ENCODE data around the gene MRPL11. TPM values are rescaled to one million over a fixed set of nuclear protein-coding genes. Genes with fewer than 3 reads are reported as not detected.

The MRPL11 gene
- total RNA-seq, 1 experiment from 2014 or later: 105 TPM

DNA sequence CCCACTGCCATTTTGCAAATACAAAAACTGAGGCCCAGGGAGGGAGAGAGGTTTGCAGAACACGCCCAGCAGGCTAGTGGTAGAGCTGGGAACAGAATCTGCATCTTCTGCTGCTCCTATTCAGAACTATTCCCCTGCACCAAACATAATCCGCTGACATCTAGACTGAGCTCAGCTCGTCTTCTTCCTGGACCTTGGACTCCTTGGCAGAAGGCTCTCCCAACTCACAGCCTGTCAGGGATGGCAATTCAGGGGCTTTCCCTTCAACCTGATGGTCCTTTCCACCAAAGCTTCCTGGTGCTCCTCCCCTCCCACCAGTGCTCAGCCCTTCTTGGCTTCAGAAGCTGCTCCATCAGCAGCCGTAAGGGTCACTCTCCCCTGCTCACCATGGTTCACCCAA lies 27.3 kb downstream of the MRPL11 start:
- H3K79me1 ChIP-seq (ENCODE audit: insufficient read depth, low read depth, low read length, poor library complexity, severe bottlenecking): no peaks in the 10 kb centered on the region
- TF ChIP-seq CTCF (conservative IDR thresholded peaks at IDR 0.05): no peak
- peaks cover 10% of the 10 kb centered on the region for H3K4me1 ChIP-seq (ENCODE audit: insufficient read depth, low read length)
- WGBS (ENCODE audit: extremely low coverage, insufficient read length, low lambda C conversion rate): no CpG with 5 or more reads among the region's 4 CpGs
- Mint-ChIP-seq H3K27ac (peak overlapping the region in 1 of 3 experiments; percentile 55; a peak in 2 of 7 replicates), H3K4me3 (no peak overlapping the region), H3K27me3 (ENCODE audit: low read depth) (peaks cover 4% of the 10 kb centered on the region), H3K36me3 (ENCODE audit: insufficient read depth in 1 of 3, low read depth in 3 of 3) (no peaks in the 10 kb centered on the region), H3K4me1 (peaks cover 39 to 43% of the 10 kb centered on the region in 2 experiments), H3K9me3 (no peaks in the 10 kb centered on the region)
- H3T11ph ChIP-seq (ENCODE audit: low read length): no peak overlapping the region
- H3K79me2 ChIP-seq (ENCODE audit: insufficient read depth, low read length): no peaks in the 10 kb centered on the region
- H3K4ac ChIP-seq (ENCODE audit: low read depth, low read length): no peak overlapping the region
- no peak overlapping the region for H2BK120ac ChIP-seq (ENCODE audit: low read depth, low read length, poor library complexity, severe bottlenecking)
- H2BK15ac ChIP-seq (ENCODE audit: low read depth, low read length): no peak overlapping the region
- H2BK20ac ChIP-seq (ENCODE audit: low read depth, low read length, poor library complexity, severe bottlenecking): no peak overlapping the region
- no peak overlapping the region for H3K14ac ChIP-seq (ENCODE audit: insufficient read depth, low read length)
- H3K27me3 ChIP-seq (ENCODE audit: insufficient read depth, low read length): no peaks in the 10 kb centered on the region; the same call in 1 of the 2 replicates
- no peak overlapping the region for H4K8ac ChIP-seq (replicated peaks; ENCODE audit: insufficient read length, low read depth, low read length)
- no peak overlapping the region for H3K27ac ChIP-seq (ENCODE audit: insufficient read length, low read depth, low read length)
- no peaks in the 10 kb centered on the region for H4K20me1 ChIP-seq (ENCODE audit: control insufficient read depth, insufficient read depth, insufficient read length)
- H3K9me3 ChIP-seq (ENCODE audit: control insufficient read depth, low read depth, low read length): no peaks in the 10 kb centered on the region
- no peak overlapping the region for H3K56ac ChIP-seq (ENCODE audit: insufficient read length, low read depth, low read length)
- H3K23me2 ChIP-seq (ENCODE audit: insufficient read length, low read depth, low read length, poor library complexity, severe bottlenecking): peaks cover 10% of the 10 kb centered on the region
- H3K23ac ChIP-seq (ENCODE audit: insufficient read length, low read depth, low read length): no peak overlapping the region
- no peak overlapping the region for H3K9ac ChIP-seq (ENCODE audit: extremely low read depth, insufficient read length, low read length)
- H2BK5ac ChIP-seq (ENCODE audit: insufficient read length, low read length): no peak overlapping the region
- no peak overlapping the region for H3K18ac ChIP-seq (ENCODE audit: insufficient read length, low read depth, low read length)
- no peak overlapping the region for H3K4me2 ChIP-seq (ENCODE audit: insufficient read depth, insufficient read length, low read length)
- H2AFZ ChIP-seq (ENCODE audit: low read length): no peak overlapping the region
- H4K91ac ChIP-seq (ENCODE audit: insufficient read length, low read depth, low read length): no peak overlapping the region
- no peak overlapping the region for H2BK12ac ChIP-seq (ENCODE audit: insufficient read length, low read depth, low read length)
- H2AK5ac ChIP-seq (ENCODE audit: insufficient read length, low read length): no peak overlapping the region
- no peak for DNase-seq
- no peak overlapping the region for H4K5ac ChIP-seq (ENCODE audit: insufficient read length, low read depth, low read length)
